Umbilical cord (tissue), 2 donors: Measurements from ENCODE around the gene ITIH4. TPM values are rescaled to one million over a fixed set of nuclear protein-coding genes. Genes with fewer than 3 reads are reported as not detected.
A peak's percentile ranks its signal among the peaks of the same experiment; 100 is the strongest.

ENCODE experiments used
- DNase-seq: peaks from one replicate; pipeline ENCODE4 v3.0.0-alpha.2; 2015; ENCODE audit warnings: low spot score
- total RNA-seq: library from RNA; depleted of rRNA; stranded (reverse); fragments of >200 nt; gene quantifications from one replicate; pipeline ENCODE4 v1.2.3, GENCODE V29; 2014; ENCODE audit warnings: low replicate concordance; ENCODE audit not compliant: insufficient read depth

The ITIH4 gene
- total RNA-seq, 1 donor from 2014 or later: 12.5 TPM

- peak; percentile 44 for DNase-seq
Observed at GRCh38 chr3:52831500-52832301, 1.2 kb upstream of the ITIH4 start.

- no peak for DNase-seq
Observed at GRCh38 chr3:52829906-52830463, 487 bp downstream of the ITIH4 start.

GRCh38 chr3:52829482-52829881, 990 bp downstream of the ITIH4 start:
- DNase-seq: no peak

GRCh38 chr3:52827866-52828376, 2.6 kb downstream of the ITIH4 start:
- no peak for DNase-seq

GRCh38 chr3:52827441-52827840, 3.0 kb downstream of the ITIH4 start:
- no peak for DNase-seq

GRCh38 chr3:52824037-52824436, 6.4 kb downstream of the ITIH4 start:
- DNase-seq: no peak

GRCh38 chr3:52822363-52822762, 8.1 kb downstream of the ITIH4 start:
- DNase-seq: no peak

GRCh38 chr3:52820736-52821135, 9.7 kb downstream of the ITIH4 start:
- DNase-seq: no peak

GRCh38 chr3:52819936-52820335, 10.5 kb downstream of the ITIH4 start:
- no peak for DNase-seq

GRCh38 chr3:52817860-52818259, 12.6 kb downstream of the ITIH4 start:
- DNase-seq: no peak

- no peak for DNase-seq
Observed at GRCh38 chr3:52817221-52817620, 13.3 kb downstream of the ITIH4 start.

- no peak for DNase-seq
Observed at GRCh38 chr3:52816654-52817053, 13.8 kb downstream of the ITIH4 start.

- DNase-seq: no peak
Observed at GRCh38 chr3:52816199-52816598, 14.3 kb downstream of the ITIH4 start.

GRCh38 chr3:52813810-52814209, 16.7 kb downstream of the ITIH4 start:
- DNase-seq: no peak

GRCh38 chr3:52811452-52812011, 18.9 kb downstream of the ITIH4 start:
- DNase-seq: no peak

GRCh38 chr3:52810923-52811322, 19.5 kb downstream of the ITIH4 start:
- no peak for DNase-seq

GRCh38 chr3:52809662-52810377, 20.7 kb downstream of the ITIH4 start:
- DNase-seq: no peak

- DNase-seq: no peak
Observed at GRCh38 chr3:52809149-52809548, 21.3 kb downstream of the ITIH4 start.

- no peak for DNase-seq
Observed at GRCh38 chr3:52805270-52806039, 25.0 kb downstream of the ITIH4 start.

GRCh38 chr3:52801839-52802238, 28.6 kb downstream of the ITIH4 start:
- DNase-seq: no peak

GRCh38 chr3:52800079-52800478, 30.4 kb downstream of the ITIH4 start:
- no peak for DNase-seq
